Loucy (cell line): ENCODE data around the gene METTL13.

Experiments used
- H2AFZ ChIP-seq: fragments of 200-600 bp; sonication (generic); 2 replicates; pipeline ENCODE4 v1.6.0; 2016; ENCODE audit warnings: antibody characterized with exemption, mild to moderate bottlenecking, low read length, moderate library complexity
- H3F3A ChIP-seq: fragments of 200-600 bp; 2 replicates; pipeline ENCODE4 v1.6.0; 2016; ENCODE audit warnings: antibody characterized with exemption, low read depth, mild to moderate bottlenecking
- H3K27me3 ChIP-seq: fragments of 200-600 bp; sonication (generic); 2 replicates; pipeline ENCODE4 v1.6.1; 2014; ENCODE audit warnings: low read length, mild to moderate bottlenecking; ENCODE audit not compliant: insufficient read depth, poor library complexity, severe bottlenecking
- H3K36me3 ChIP-seq: fragments of 200-600 bp; sonication (generic); 2 replicates; pipeline ENCODE4 v1.6.1; 2016; ENCODE audit warnings: low read length; ENCODE audit not compliant: insufficient read depth
- H3K4me1 ChIP-seq: fragments of 200-600 bp; sonication (generic); 2 replicates; pipeline ENCODE4 v1.5.1; 2014; ENCODE audit warnings: low read length, mild to moderate bottlenecking; ENCODE audit not compliant: insufficient read depth, poor library complexity, severe bottlenecking
- H3K4me2 ChIP-seq: fragments of 200-600 bp; sonication (generic); 2 replicates; pipeline ENCODE4 v1.6.0; 2014; ENCODE audit warnings: antibody characterized with exemption, low read length, low read depth, mild to moderate bottlenecking; ENCODE audit not compliant: poor library complexity, severe bottlenecking
- H3K4me3 ChIP-seq: fragments of 200-600 bp; sonication (generic); 2 replicates; pipeline ENCODE4 v1.5.1; 2014; ENCODE audit warnings: low read length, mild to moderate bottlenecking, mixed read lengths; ENCODE audit not compliant: poor library complexity, severe bottlenecking
- H3K79me2 ChIP-seq: fragments of 200-600 bp; sonication (generic); 2 replicates; pipeline ENCODE4 v1.6.1; 2014; ENCODE audit warnings: low read length; ENCODE audit not compliant: insufficient read depth
- H3K9ac ChIP-seq: fragments of 200-600 bp; sonication (generic); 2 replicates; pipeline ENCODE4 v1.6.0; 2014; ENCODE audit warnings: mild to moderate bottlenecking, low read depth, low read length, moderate library complexity; ENCODE audit not compliant: poor library complexity, severe bottlenecking
- H3K9me2 ChIP-seq: fragments of 200-600 bp; sonication (generic); replicated peaks from 2 replicates; pipeline ENCODE4 v1.6.1; 2016; ENCODE audit warnings: low read depth, low read length, mixed read lengths
- H3K9me3 ChIP-seq: fragments of 200-600 bp; sonication (generic); 2 replicates; pipeline ENCODE4 v1.6.1; 2014; ENCODE audit warnings: mild to moderate bottlenecking, antibody characterized with exemption, low read length, low read depth; ENCODE audit not compliant: insufficient read depth
- H4K20me1 ChIP-seq: fragments of 200-600 bp; sonication (generic); 2 replicates; pipeline ENCODE4 v1.6.0; 2014; ENCODE audit warnings: antibody characterized with exemption, low read length, mild to moderate bottlenecking; ENCODE audit not compliant: insufficient read depth, poor library complexity, severe bottlenecking
- EZH2phosphoT487 ChIP-seq: fragments of 200-600 bp; IDR thresholded peaks from 2 replicates; pipeline ENCODE4 v1.6.1; 2018; ENCODE audit warnings: antibody characterized with exemption, mild to moderate bottlenecking, moderate library complexity, borderline replicate concordance
- TF ChIP-seq, protein P1 (sequence below): fragments of 200-600 bp; sonication (generic); conservative IDR thresholded peaks from 2 replicates; pipeline ENCODE4 v1.5.1; 2014; ENCODE audit warnings: mild to moderate bottlenecking, antibody characterized with exemption, low read length

Gene METTL13

DNA sequence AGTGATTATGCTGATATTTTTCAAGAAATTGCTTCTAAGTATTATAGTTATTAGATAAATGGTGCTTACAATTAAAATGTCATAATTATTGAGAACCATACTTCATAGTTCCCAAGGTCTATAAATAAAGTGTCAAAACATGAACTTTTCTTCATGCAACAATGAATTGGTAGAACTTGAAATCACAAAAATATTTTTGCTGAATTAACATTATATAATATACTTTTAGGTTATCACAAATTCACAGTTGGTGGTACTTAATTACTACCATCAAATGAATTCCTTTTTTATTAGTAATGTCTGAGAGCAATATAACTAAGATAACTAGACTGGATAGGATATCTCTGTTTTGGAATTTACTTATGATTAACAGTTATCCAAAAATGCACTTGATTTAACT is 64.5 kb downstream of the METTL13 start:
- Histone ChIP-seq H3K4me1 (peaks cover 7% of the 10 kb centered on the region), H4K20me1 (no peaks in the 10 kb centered on the region), H3K4me3 (no peak overlapping the region), H3K79me2 (no peaks in the 10 kb centered on the region), H3K9ac (no peak overlapping the region), H3K27me3 (peaks cover 12% of the 10 kb centered on the region), H3K4me2 (no peak overlapping the region), H3F3A (no peaks in the 10 kb centered on the region), H3K9me2 (no peaks in the 10 kb centered on the region), H3K9me3 (no peaks in the 10 kb centered on the region), H2AFZ (no peak overlapping the region), H3K36me3 (no peaks in the 10 kb centered on the region)
- TF ChIP-seq, protein P1, sequence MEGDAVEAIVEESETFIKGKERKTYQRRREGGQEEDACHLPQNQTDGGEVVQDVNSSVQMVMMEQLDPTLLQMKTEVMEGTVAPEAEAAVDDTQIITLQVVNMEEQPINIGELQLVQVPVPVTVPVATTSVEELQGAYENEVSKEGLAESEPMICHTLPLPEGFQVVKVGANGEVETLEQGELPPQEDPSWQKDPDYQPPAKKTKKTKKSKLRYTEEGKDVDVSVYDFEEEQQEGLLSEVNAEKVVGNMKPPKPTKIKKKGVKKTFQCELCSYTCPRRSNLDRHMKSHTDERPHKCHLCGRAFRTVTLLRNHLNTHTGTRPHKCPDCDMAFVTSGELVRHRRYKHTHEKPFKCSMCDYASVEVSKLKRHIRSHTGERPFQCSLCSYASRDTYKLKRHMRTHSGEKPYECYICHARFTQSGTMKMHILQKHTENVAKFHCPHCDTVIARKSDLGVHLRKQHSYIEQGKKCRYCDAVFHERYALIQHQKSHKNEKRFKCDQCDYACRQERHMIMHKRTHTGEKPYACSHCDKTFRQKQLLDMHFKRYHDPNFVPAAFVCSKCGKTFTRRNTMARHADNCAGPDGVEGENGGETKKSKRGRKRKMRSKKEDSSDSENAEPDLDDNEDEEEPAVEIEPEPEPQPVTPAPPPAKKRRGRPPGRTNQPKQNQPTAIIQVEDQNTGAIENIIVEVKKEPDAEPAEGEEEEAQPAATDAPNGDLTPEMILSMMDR: no peak
- no peak for TF ChIP-seq EZH2phosphoT487
